GM21786 (cell line): Measurements from ENCODE around the gene CCDC183.
"Not testable (repeated sequence)": the region's sequence is repeated elsewhere in the genome, so short reads cannot be mapped to it uniquely, and the experiment has no call there.

Source experiments
- ATAC-seq: cut with Tn5 transposase; IDR thresholded peaks from one replicate; pipeline ENCODE4 v1.9.1; 2021; ENCODE audit not compliant: unreplicated experiment

Gene CCDC183

GRCh38 chr9:136837146-136837855, 41.2 kb downstream of the CCDC183 start:
- no peak for ATAC-seq

GRCh38 chr9:136837856-136838277, 41.7 kb downstream of the CCDC183 start:
- not testable (repeated sequence) for ATAC-seq

- ATAC-seq, result no peak
Observed at GRCh38 chr9:136838314-136839228, 42.4 kb downstream of the CCDC183 start.

- no peak for ATAC-seq
Observed at GRCh38 chr9:136839229-136840139, 43.3 kb downstream of the CCDC183 start.

- ATAC-seq, result no peak
Observed at GRCh38 chr9:136840140-136840876, 44.2 kb downstream of the CCDC183 start.

- ATAC-seq, result no peak
Observed at GRCh38 chr9:136840877-136841645, 44.9 kb downstream of the CCDC183 start.

GRCh38 chr9:136841646-136842379, 45.7 kb downstream of the CCDC183 start:
- ATAC-seq, result not testable (repeated sequence)

GRCh38 chr9:136842380-136842948, 46.3 kb downstream of the CCDC183 start, which contains the start of gene AJM1:
Gene AJM1 (plus strand): TSS chr9:136842478. CDS start chr9:136844415, 1,937 bp downstream.
- ATAC-seq, result peak; percentile 69

- not testable (repeated sequence) for ATAC-seq
Observed at GRCh38 chr9:136843159-136843800, 47.1 kb downstream of the CCDC183 start.

GRCh38 chr9:136843801-136844740, 47.9 kb downstream of the CCDC183 start:
- not testable (repeated sequence) for ATAC-seq

- ATAC-seq, result no peak
Observed at GRCh38 chr9:136844761-136845464, 48.8 kb downstream of the CCDC183 start.

GRCh38 chr9:136845465-136846260, 49.5 kb downstream of the CCDC183 start:
- no peak for ATAC-seq

- no peak for ATAC-seq
Observed at GRCh38 chr9:136846376-136847087, 50.4 kb downstream of the CCDC183 start.

- ATAC-seq, result no peak
Observed at GRCh38 chr9:136847088-136847825, 51.1 kb downstream of the CCDC183 start.
